Nephron progenitor cell (in vitro differentiated cells): ENCODE data around the gene ADD1.
A peak's percentile ranks its signal among the peaks of the same experiment; 100 is the strongest.

ENCODE experiments used
- DNase-seq: peaks from one replicate; pipeline ENCODE4 v3.0.0; 2021
- H3K27ac Mint-ChIP-seq: 2 replicates; pipeline ENCODE4 v1.8.0; 2021; ENCODE audit warnings: mild to moderate bottlenecking, moderate library complexity, mixed read lengths
- H3K27me3 Mint-ChIP-seq: 2 replicates; pipeline ENCODE4 v1.8.0; 2021; ENCODE audit warnings: mild to moderate bottlenecking, low read depth, mixed read lengths; ENCODE audit not compliant: poor library complexity
- H3K36me3 Mint-ChIP-seq: 2 replicates; pipeline ENCODE4 v1.8.0; 2021; ENCODE audit warnings: low read depth, mixed read lengths
- H3K4me1 Mint-ChIP-seq: 2 replicates; pipeline ENCODE4 v1.8.0; 2021; ENCODE audit warnings: mixed read lengths
- H3K4me3 Mint-ChIP-seq: 2 replicates; pipeline ENCODE4 v1.8.0; 2021; ENCODE audit warnings: mild to moderate bottlenecking, moderate library complexity, mixed read lengths
- H3K9me3 Mint-ChIP-seq: 2 replicates; pipeline ENCODE4 v1.8.0; 2021; ENCODE audit warnings: mild to moderate bottlenecking, moderate library complexity, mixed read lengths
- CTCF ChIP-seq: fragments of 200-600 bp; sonication (generic); IDR thresholded peaks from 2 replicates; pipeline ENCODE4 v1.5.0; 2021; ENCODE audit warnings: antibody characterized with exemption

ADD1 gene

GRCh38 chr4:2855584-2855983 is 11.9 kb downstream of the ADD1 start:
- no peak for DNase-seq
- Mint-ChIP-seq H3K4me3 (no peak overlapping the region), H3K4me1 (peaks cover 45% of the 10 kb centered on the region), H3K36me3 (peaks cover 42% of the 10 kb centered on the region), H3K27me3 (no peaks in the 10 kb centered on the region), H3K9me3 (peaks cover 5% of the 10 kb centered on the region), H3K27ac (no peak overlapping the region)
- TF ChIP-seq CTCF, result no peak

GRCh38 chr4:2856266-2856665 is 12.6 kb downstream of the ADD1 start:
- Mint-ChIP-seq H3K4me3 (no peak overlapping the region), H3K4me1 (peaks cover 46% of the 10 kb centered on the region), H3K9me3 (peaks cover 5% of the 10 kb centered on the region), H3K36me3 (peaks cover 42% of the 10 kb centered on the region), H3K27ac (no peak overlapping the region), H3K27me3 (no peaks in the 10 kb centered on the region)
- no peak for DNase-seq
- no peak for TF ChIP-seq CTCF

DNA sequence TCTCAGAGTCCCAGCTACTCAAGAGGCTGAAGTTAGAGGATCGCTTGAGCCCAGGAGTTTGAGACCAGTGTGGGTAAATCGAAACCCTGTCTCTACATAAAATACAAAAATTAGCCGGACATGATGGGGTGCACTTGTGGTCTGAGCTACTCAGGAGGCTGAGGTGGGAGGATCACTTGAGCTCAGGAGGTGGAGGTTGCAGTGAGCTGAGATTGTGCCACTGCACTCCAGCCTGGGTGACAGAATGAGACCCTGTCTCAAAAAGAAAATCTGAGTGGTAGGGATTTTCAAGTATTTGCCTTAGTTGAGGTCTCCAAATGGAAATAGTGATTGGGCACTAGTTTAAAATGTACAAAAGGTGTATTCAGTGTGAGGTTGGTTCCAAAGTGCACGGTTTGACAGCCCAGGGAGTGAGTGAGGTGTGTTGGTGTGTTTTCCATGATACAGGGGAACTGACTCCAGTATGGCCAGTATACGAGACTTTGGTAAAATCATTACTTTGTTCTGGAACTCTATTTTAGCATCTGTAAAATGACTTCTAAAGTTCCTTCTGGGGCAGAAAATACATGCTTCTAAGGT is 13.8 kb downstream of the ADD1 start:
- no peak for TF ChIP-seq CTCF

DNA sequence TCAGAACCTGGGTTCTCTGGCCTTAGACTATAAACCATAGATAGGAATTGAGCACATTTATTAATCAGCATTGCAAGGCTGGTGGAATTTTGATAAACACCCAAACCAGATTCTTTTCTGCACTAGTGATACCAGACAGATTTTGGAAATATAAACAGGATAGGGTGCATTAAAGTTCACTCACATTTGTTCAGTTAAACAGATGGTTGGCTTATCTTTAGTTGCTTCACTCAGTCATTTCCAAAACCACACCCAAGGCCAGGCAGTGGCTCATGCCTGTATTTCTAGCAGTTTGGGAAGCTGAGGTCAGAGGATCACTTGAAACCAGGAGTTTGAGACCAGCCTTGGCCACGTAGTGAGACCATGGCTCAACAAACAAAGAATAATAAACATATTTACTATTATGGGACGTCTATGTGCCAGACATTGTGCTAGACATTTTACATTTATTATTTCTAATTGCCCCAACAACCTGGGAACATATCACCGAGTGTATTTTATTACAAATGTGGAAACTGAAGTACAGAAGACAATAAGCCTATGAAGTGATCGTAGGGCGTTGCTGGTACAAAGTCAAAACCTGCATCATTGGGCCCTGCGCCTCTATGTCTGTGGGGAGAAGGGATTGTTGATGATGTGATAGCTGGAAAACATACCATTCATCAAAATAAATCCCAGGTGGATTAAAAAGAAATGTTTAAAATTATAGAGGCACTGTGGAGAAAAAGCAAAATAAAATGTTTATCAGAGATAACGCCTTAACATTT is 15.0 kb downstream of the ADD1 start:
- no peak overlapping the region for H3K27ac Mint-ChIP-seq
- no peak overlapping the region for H3K4me3 Mint-ChIP-seq
- no peak for TF ChIP-seq CTCF
- H3K4me1 Mint-ChIP-seq, result peaks cover 48% of the 10 kb centered on the region
- H3K36me3 Mint-ChIP-seq, result peaks cover 40% of the 10 kb centered on the region
- H3K9me3 Mint-ChIP-seq, result peaks cover 5% of the 10 kb centered on the region
- no peak for DNase-seq
- no peaks in the 10 kb centered on the region for H3K27me3 Mint-ChIP-seq

More for the DNA sequence above, 13.8 kb downstream of the ADD1 start:
- H3K36me3 Mint-ChIP-seq, result peaks cover 42% of the 10 kb centered on the region
- H3K27ac Mint-ChIP-seq, result no peak overlapping the region
- peaks cover 5% of the 10 kb centered on the region for H3K9me3 Mint-ChIP-seq
- H3K4me1 Mint-ChIP-seq, result peaks cover 46% of the 10 kb centered on the region
- no peak for DNase-seq
- no peaks in the 10 kb centered on the region for H3K27me3 Mint-ChIP-seq
- no peak overlapping the region for H3K4me3 Mint-ChIP-seq

- no peak for TF ChIP-seq CTCF
- peaks cover 31% of the 10 kb centered on the region for H3K36me3 Mint-ChIP-seq
- H3K27me3 Mint-ChIP-seq, result no peaks in the 10 kb centered on the region
- DNase-seq, result no peak
- H3K4me1 Mint-ChIP-seq, result peaks cover 49% of the 10 kb centered on the region
- peak overlapping the region; percentile 7 for H3K4me3 Mint-ChIP-seq
- H3K9me3 Mint-ChIP-seq, result peaks cover 5% of the 10 kb centered on the region
- H3K27ac Mint-ChIP-seq, result peak overlapping the region; percentile 82
These were observed 15.9 kb downstream of the ADD1 start for GRCh38 chr4:2859514-2859913.
